Heart left ventricle (tissue), 16 donors: ENCODE measurements around the gene ANKLE2. TPM values are rescaled to one million over a fixed set of nuclear protein-coding genes. Genes with fewer than 3 reads are reported as not detected.
A peak's percentile ranks its signal among the peaks of the same experiment; 100 is the strongest.

ENCODE experiments used
- ATAC-seq, 4 donors: fragments of 200-7000 bp; cut with Tn5 transposase; one replicate each; pipeline ENCODE4 v1.9.1; 2020 to 2022; ENCODE audit warnings: moderate library complexity in 4 of 4, mild to moderate bottlenecking in 3 of 4, moderate number of reproducible peaks in 1 of 4
- DNase-seq, 5 donors: peaks; one replicate each; pipeline ENCODE4 v3.0.0-alpha.2; 2020
- H3K27ac ChIP-seq, 12 donors: fragments of 200-600 bp; sonication (generic) in 4 of 12; one replicate each; pipeline versions ENCODE4 v1.5.0 to v1.8.0; 2016 to 2022; ENCODE audit warnings: mild to moderate bottlenecking in 2 of 12
- H3K27me3 ChIP-seq, 9 donors: fragments of 200-600 bp; sonication (generic) in 2 of 9; one replicate each; pipeline versions ENCODE4 v1.5.1 to v1.8.0; 2016 to 2022; ENCODE audit warnings: mild to moderate bottlenecking in 3 of 9
- H3K36me3 ChIP-seq, 9 donors: fragments of 200-600 bp; sonication (generic) in 2 of 9; one replicate each; pipeline versions ENCODE4 v1.5.0 to v1.8.0; 2018 to 2022; ENCODE audit warnings: mild to moderate bottlenecking in 2 of 9
- H3K4me1 ChIP-seq, 12 donors: fragments of 200-600 bp; sonication (generic) in 4 of 12; one replicate each; pipeline versions ENCODE4 v1.5.0 to v1.8.0; 2016 to 2022; ENCODE audit warnings: mild to moderate bottlenecking in 3 of 12
- H3K4me3 ChIP-seq, 12 donors: fragments of 200-600 bp; sonication (generic) in 4 of 12; one replicate each; pipeline versions ENCODE4 v1.5.0 to v1.8.0; 2017 to 2022; ENCODE audit warnings: mild to moderate bottlenecking in 9 of 12, moderate library complexity in 4 of 12
- H3K9me3 ChIP-seq, 12 donors: fragments of 200-600 bp; sonication (generic) in 4 of 12; one replicate each; pipeline versions ENCODE4 v1.5.0 to v1.8.0; 2016 to 2022; ENCODE audit warnings: mild to moderate bottlenecking in 1 of 12
- CTCF ChIP-seq, 12 donors: fragments of 200-600 bp; sonication (generic) in 4 of 12; IDR thresholded peaks; one replicate each; pipeline versions ENCODE4 v1.5.0 to v1.8.0; 2018 to 2022; ENCODE audit warnings: antibody characterized with exemption in 12 of 12, mild to moderate bottlenecking in 5 of 12
- POLR2A ChIP-seq, 2 donors: fragments of 450-650 bp; IDR thresholded peaks; one replicate each; pipeline ENCODE4 v1.6.1; 2017; ENCODE audit warnings: antibody characterized with exemption in 2 of 2, mild to moderate bottlenecking in 2 of 2, moderate library complexity in 2 of 2
- WGBS, 4 donors: extraction: QIAGEN DNeasy Blood & Tissue Kit in 2 of 4; methylation state at CpG; one replicate each; pipeline versions ENCODE4 v1.1.5 to v1.1.7; 2013 to 2018; 5-methylcytosine and 5-hydroxymethylcytosine counted together
- intact Hi-C, 10 donors: fragments of 100-400 bp; cut with DNase I; formaldehyde crosslinking; loops; one replicate each; pipeline versions ENCODE4 v1.11.1 to v1.14.2; 2022
- polyA plus RNA-seq, 2 donors: library from polyadenylated mRNA; stranded (reverse); fragments of 200-250 nt; gene quantifications; one replicate each; pipeline ENCODE4 v1.2.3, GENCODE V29; 2013
- total RNA-seq, 9 donors: library from RNA; depleted of rRNA in 2 of 9; stranded (reverse); fragments of >200 nt in 2 of 9; fragmentation: NEBNext Ultra II Directional in 3 of 9; extraction: Animal tissue kit (Norgen Biotek cat#: 25700) in 3 of 9; gene quantifications; one replicate each; pipeline versions ENCODE4 v1.1.0 to v1.2.4, GENCODE V29; 2016 to 2023
- donor health status: ischemic (EF 13 %, LVEDD 7.1; RV severe dilation, severe dysfunction).
- donor health status: healthy with polysubstance abuse.
- donor health status: DM: no; HTN: yes; CAD: no.
- donor health status: DM: no; HTN: no; CAD: no.
- donor health status: ischemic (EF 25% LVEDD 6.9; RV normal size, moderate dysfunction).
- donor health status: ischemic (EF 25% LVEDD 5.7; RV mildly dilated, moderate dysfunction).
- donor health status: healthy.
- donor health status: DM: yes; HTN: yes; CAD: no.
- donor health status: ischemic (EF 35%, LVEDD 5.7; RV mildly dilated, moderate dysfunction).
- donor health status: nonischemic (EF 11% LVEDD 7.7; RV severe dilation, severe dysfunction).
- donor health status: DM: yes; HTN: yes; CAD: no.
- donor health status: PGD.
- donor health status: ischemic (EF 29% LVEDD 5.4; RV normal size, mild dysfunction).
- donor health status: nonischemic (EF 23%, LVEDD 6.1; RV moderate dilation, normal function).

The ANKLE2 gene
- total and polyA plus RNA-seq, 11 donors: 15.5 to 45.2 (median 27.8) TPM

- 89 to 95% (median 89%) methylated on average over 29 to 30 of the region's 30 CpGs for WGBS, 4 donors
- Histone ChIP-seq H3K4me1 (peaks cover 0 to 25% (median 6%) of the 10 kb centered on the region in 12 donors), H3K27me3 (no peaks in the 10 kb centered on the region), H3K4me3 (no peak overlapping the region), H3K27ac (no peak overlapping the region), H3K36me3 (peaks cover 0 to 97% (median 91%) of the 10 kb centered on the region in 9 donors), H3K9me3 (no peaks in the 10 kb centered on the region)
- intact Hi-C loops: no loop called here
- TF ChIP-seq CTCF (IDR thresholded peaks at IDR 0.05): no peak
- TF ChIP-seq POLR2A (IDR thresholded peaks at IDR 0.05): no peak
- ATAC-seq: no peak
- no peak for DNase-seq
Measured at GRCh38 chr12:132774646-132775275, 13.1 kb upstream of the ANKLE2 start.

GRCh38 chr12:132774159-132774558, 12.5 kb upstream of the ANKLE2 start:
- WGBS, 4 donors: 89 to 93% (median 91%) methylated on average over 17 to 18 of the region's 18 CpGs
- no peak overlapping the region for H3K4me3 ChIP-seq
- H3K4me1 ChIP-seq: peaks cover 0 to 31% (median 6%) of the 10 kb centered on the region in 12 donors
- no peak for TF ChIP-seq CTCF (IDR thresholded peaks at IDR 0.05)
- no peak for TF ChIP-seq POLR2A (IDR thresholded peaks at IDR 0.05)
- H3K27me3 ChIP-seq: no peaks in the 10 kb centered on the region
- ATAC-seq: no peak
- H3K36me3 ChIP-seq: peaks cover 0 to 96% (median 91%) of the 10 kb centered on the region in 9 donors
- no peaks in the 10 kb centered on the region for H3K9me3 ChIP-seq
- DNase-seq: peak in 1 of 5 donors; percentile 54
- intact Hi-C loops: no loop called here
- H3K27ac ChIP-seq: no peak overlapping the region

GRCh38 chr12:132773077-132773955, 11.7 kb upstream of the ANKLE2 start:
- TF ChIP-seq CTCF (IDR thresholded peaks at IDR 0.05) (no peak), POLR2A (IDR thresholded peaks at IDR 0.05) (no peak)
- WGBS, 4 donors: 92 to 94% (median 93%) methylated on average over 34 to 41 of the region's 41 CpGs
- peaks cover 0 to 88% (median 83%) of the 10 kb centered on the region in 9 donors for H3K36me3 ChIP-seq
- peaks cover 0 to 39% (median 10%) of the 10 kb centered on the region in 12 donors for H3K4me1 ChIP-seq
- H3K27ac ChIP-seq: peak overlapping the region in 1 of 12 donors; percentile 92
- DNase-seq (peak in 1 of 5 donors; percentile 48), ATAC-seq (no peak)
- intact Hi-C loops: no loop called here
- H3K9me3 ChIP-seq: no peaks in the 10 kb centered on the region
- H3K27me3 ChIP-seq: no peaks in the 10 kb centered on the region
- no peak overlapping the region for H3K4me3 ChIP-seq

DNA sequence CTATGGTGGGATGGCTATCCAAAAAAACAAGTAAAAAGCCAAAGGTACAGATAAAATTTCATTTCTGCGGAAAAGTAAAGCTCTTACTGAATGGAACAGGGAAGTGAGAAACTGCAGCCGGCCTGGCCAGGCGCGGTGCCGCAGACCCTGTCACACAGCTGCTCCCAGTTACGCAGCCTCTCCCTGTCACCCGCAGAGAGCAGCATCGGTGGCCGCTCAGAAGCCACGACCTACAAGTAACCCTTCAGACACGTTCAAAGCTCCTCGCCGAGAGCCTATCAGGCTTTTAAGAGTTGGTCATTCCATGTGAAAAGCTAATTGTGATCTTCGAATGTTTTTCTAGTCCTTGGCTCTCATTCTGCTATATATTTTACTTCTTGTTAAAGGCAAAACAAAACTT, 11.0 kb upstream of the ANKLE2 start:
- peak overlapping the region in 1 of 12 donors; percentile 92 for H3K27ac ChIP-seq
- peaks cover 0 to 46% (median 13%) of the 10 kb centered on the region in 12 donors for H3K4me1 ChIP-seq
- TF ChIP-seq POLR2A (IDR thresholded peaks at IDR 0.05) (no peak), CTCF (IDR thresholded peaks at IDR 0.05) (no peak)
- H3K4me3 ChIP-seq: no peak overlapping the region
- no peak for ATAC-seq
- no peaks in the 10 kb centered on the region for H3K27me3 ChIP-seq
- peaks cover 0 to 81% (median 76%) of the 10 kb centered on the region in 9 donors for H3K36me3 ChIP-seq
- intact Hi-C loops: no loop called here
- peak in 1 of 5 donors; percentile 50 for DNase-seq
- 87 to 92% (median 90%) methylated on average over 14 of the region's 14 CpGs for WGBS, 4 donors
- no peaks in the 10 kb centered on the region for H3K9me3 ChIP-seq
